Keratinocyte (primary cell): ENCODE data around the gene GSC2. TPM values are rescaled to one million over a fixed set of nuclear protein-coding genes. Genes with fewer than 3 reads are reported as not detected.

ENCODE experiments used
- DNase-seq: peaks from one replicate; pipeline ENCODE4 v3.0.0-alpha.2; 2011; ENCODE audit warnings: low read depth, missing footprints, low spot score
- FAIRE-seq: peaks from 2 replicates; lab custom pipeline; 2011; peaks lifted over from hg19 to GRCh38; lab: Jason Lieb, UNC
- H2AFZ ChIP-seq: 2 replicates; pipeline ENCODE4 v1.6.0; 2012; ENCODE audit warnings: low read length, control low read depth, inconsistent platforms; ENCODE audit not compliant: control insufficient read depth
- H3K27ac ChIP-seq: 2 replicates; pipeline ENCODE4 v1.5.1; 2011; ENCODE audit warnings: low read length; ENCODE audit not compliant: control insufficient read depth, insufficient read depth
- H3K27me3 ChIP-seq: 3 replicates; pipeline ENCODE4 v1.6.0; 2011; ENCODE audit warnings: low read length; ENCODE audit not compliant: control insufficient read depth, insufficient read depth; ENCODE audit errors: extremely low read depth
- H3K36me3 ChIP-seq, 2 experiments: 2 replicates in 1 of 2; 3 replicates in 1 of 2; pipeline ENCODE4 v1.5.1; 2011; ENCODE audit warnings: low read length in 2 of 2, mild to moderate bottlenecking in 1 of 2; ENCODE audit not compliant: control insufficient read depth in 2 of 2, insufficient read depth in 2 of 2; ENCODE audit errors: extremely low read depth in 1 of 2
- H3K4me1 ChIP-seq: 3 replicates; pipeline ENCODE4 v1.5.1; 2011; ENCODE audit warnings: low read length; ENCODE audit not compliant: control insufficient read depth, insufficient read depth; ENCODE audit errors: extremely low read depth
- H3K4me2 ChIP-seq: 3 replicates; pipeline ENCODE4 v1.6.0; 2011; ENCODE audit warnings: low read depth, low read length; ENCODE audit not compliant: control insufficient read depth, insufficient read depth; ENCODE audit errors: extremely low read depth
- H3K4me3 ChIP-seq, 3 experiments: fragments of 200-600 bp in 1 of 3; sonication (generic) in 1 of 3; 2 replicates in 2 of 3; 3 replicates in 1 of 3; pipeline ENCODE4 v1.5.1; 2011 to 2016; ENCODE audit warnings: low read length in 3 of 3, mild to moderate bottlenecking in 3 of 3, control low read depth in 2 of 3, inconsistent platforms in 1 of 3, low read depth in 1 of 3, mixed read lengths in 1 of 3, mixed run types in 1 of 3, moderate library complexity in 1 of 3; ENCODE audit not compliant: control insufficient read depth in 2 of 3, insufficient read depth in 2 of 3; ENCODE audit errors: extremely low read depth in 1 of 3
- H3K79me2 ChIP-seq: 2 replicates; pipeline ENCODE4 v1.6.0; 2012; ENCODE audit warnings: low read length; ENCODE audit not compliant: control insufficient read depth, insufficient read depth
- H3K9ac ChIP-seq: 3 replicates; pipeline ENCODE4 v1.6.0; 2011; ENCODE audit warnings: low read length; ENCODE audit not compliant: control insufficient read depth, insufficient read depth; ENCODE audit errors: extremely low read depth
- H3K9me1 ChIP-seq: 3 replicates; pipeline ENCODE4 v1.6.0; 2011; ENCODE audit warnings: low read length; ENCODE audit not compliant: control insufficient read depth, insufficient read depth; ENCODE audit errors: extremely low read depth
- H3K9me3 ChIP-seq: 2 replicates; pipeline ENCODE4 v1.5.1; 2012; ENCODE audit warnings: low read depth, low read length; ENCODE audit not compliant: control insufficient read depth
- H4K20me1 ChIP-seq: 3 replicates; pipeline ENCODE4 v1.6.0; 2011; ENCODE audit warnings: low read length; ENCODE audit not compliant: control insufficient read depth, insufficient read depth; ENCODE audit errors: extremely low read depth
- EZH2 ChIP-seq: IDR thresholded peaks from one replicate; pipeline ENCODE4 v1.6.1; 2012; ENCODE audit warnings: inconsistent platforms, mild to moderate bottlenecking, low read length, moderate library complexity
- dilution Hi-C: fragments of 300-500 bp; cut with MboI; formaldehyde crosslinking; loops from one replicate; pipeline ENCODE4 v1.7.0; 2020; ENCODE audit warnings: low sequenced_read_pairs; ENCODE audit not compliant: extremely low pct_ligation_motif_present
- polyA plus RNA-seq, 5 experiments: library from polyadenylated mRNA; depleted of rRNA in 3 of 5; stranded (reverse) in 3 of 5; stranded (forward) in 1 of 5; unstranded in 1 of 5; fragments of >200 nt; gene quantifications; 1 replicate in 1 of 5; 2 replicates in 3 of 5; 3 replicates in 1 of 5; pipeline versions ENCODE4 v1.2.1 to v1.2.3, GENCODE V29; 2011 to 2012; ENCODE audit warnings: missing spikeins in 2 of 5, low read depth in 1 of 5, low replicate concordance in 1 of 5
- TF ChIP-seq, protein P1 (sequence below), 3 experiments: IDR thresholded peaks in 1 of 3; conservative IDR thresholded peaks in 1 of 3; optimal IDR thresholded peaks in 1 of 3; 2 replicates in 2 of 3; 3 replicates in 1 of 3; pipeline versions ENCODE3 to v1.5.1; 2011; ENCODE audit warnings: low read length in 3 of 3, mild to moderate bottlenecking in 3 of 3, moderate library complexity in 2 of 3, control low read depth in 1 of 3, inconsistent platforms in 1 of 3; ENCODE audit not compliant: insufficient read depth in 2 of 3; ENCODE audit errors: extremely low read depth in 1 of 3

The GSC2 gene
- polyA plus RNA-seq, 1 donor (not counting 4 experiments of a cell fraction or from before 2014, with no cell fraction given): not detected

DNA sequence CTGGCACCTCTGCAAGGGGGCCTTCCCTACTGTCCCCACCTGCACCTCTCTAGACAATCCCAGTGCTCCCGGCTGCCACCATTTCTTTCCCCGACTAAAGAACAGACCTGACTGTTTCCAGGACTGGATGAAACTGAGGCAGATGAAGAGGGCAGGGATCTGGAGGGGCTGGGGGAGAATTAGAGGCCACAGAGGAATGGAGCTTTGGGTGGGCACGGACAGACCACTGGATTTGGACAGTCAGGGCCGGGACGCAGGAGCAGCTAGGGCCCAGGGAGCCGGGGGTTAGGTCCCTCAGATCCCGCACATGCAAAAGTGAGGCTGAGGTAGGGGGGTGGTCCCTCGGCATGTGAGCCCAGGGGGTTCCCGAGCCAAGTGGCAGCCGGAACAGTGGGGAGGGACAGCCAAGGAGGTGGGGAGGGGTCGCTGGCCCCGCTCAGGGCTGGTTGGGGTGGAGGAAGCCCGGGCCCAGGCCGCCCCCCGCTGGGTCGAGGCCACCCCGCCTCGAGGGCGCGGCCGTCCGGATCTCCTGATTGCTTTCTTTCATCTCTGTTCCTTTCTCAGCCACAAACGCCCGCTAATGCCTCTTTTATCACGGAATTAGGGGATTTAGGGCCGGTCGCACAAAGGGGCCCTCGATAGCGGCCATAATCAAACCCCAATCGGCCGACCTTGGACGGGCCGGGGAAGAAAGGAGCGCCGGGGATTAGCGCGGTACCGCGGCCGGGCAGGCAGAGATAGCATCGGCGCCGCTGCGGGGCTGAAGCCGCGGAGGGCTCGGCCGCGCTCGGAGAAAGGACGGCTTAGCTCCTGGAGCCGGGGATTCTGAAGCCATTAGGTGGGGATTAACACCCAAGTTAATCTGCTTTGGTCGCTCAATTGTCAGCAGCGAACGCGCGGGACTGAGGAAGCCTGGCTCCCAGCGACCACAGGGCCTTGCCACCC is 19.2 kb upstream of the GSC2 start:
- Histone ChIP-seq H3K4me1 (peaks cover 29% of the 10 kb centered on the region), H3K27me3 (peaks cover 39% of the 10 kb centered on the region), H3K27ac (no peak overlapping the region), H3K79me2 (peaks cover 27% of the 10 kb centered on the region), H3K9me3 (no peaks in the 10 kb centered on the region), H3K36me3 (peaks cover 2 to 6% of the 10 kb centered on the region in 2 experiments), H4K20me1 (peaks cover 6% of the 10 kb centered on the region), H3K4me2 (peak overlapping the region; percentile 71), H3K9me1 (peaks cover 8% of the 10 kb centered on the region), H2AFZ (peak overlapping the region; percentile 30), H3K4me3 (peak overlapping the region in 2 of 3 experiments; percentile 49 to 50), H3K9ac (peak overlapping the region; percentile 22)
- DNase-seq (no peak), FAIRE-seq (no peak)
- dilution Hi-C loops: no loop called here
- TF ChIP-seq, protein P1, sequence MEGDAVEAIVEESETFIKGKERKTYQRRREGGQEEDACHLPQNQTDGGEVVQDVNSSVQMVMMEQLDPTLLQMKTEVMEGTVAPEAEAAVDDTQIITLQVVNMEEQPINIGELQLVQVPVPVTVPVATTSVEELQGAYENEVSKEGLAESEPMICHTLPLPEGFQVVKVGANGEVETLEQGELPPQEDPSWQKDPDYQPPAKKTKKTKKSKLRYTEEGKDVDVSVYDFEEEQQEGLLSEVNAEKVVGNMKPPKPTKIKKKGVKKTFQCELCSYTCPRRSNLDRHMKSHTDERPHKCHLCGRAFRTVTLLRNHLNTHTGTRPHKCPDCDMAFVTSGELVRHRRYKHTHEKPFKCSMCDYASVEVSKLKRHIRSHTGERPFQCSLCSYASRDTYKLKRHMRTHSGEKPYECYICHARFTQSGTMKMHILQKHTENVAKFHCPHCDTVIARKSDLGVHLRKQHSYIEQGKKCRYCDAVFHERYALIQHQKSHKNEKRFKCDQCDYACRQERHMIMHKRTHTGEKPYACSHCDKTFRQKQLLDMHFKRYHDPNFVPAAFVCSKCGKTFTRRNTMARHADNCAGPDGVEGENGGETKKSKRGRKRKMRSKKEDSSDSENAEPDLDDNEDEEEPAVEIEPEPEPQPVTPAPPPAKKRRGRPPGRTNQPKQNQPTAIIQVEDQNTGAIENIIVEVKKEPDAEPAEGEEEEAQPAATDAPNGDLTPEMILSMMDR (optimal IDR thresholded peaks at IDR 0.05 in 1 of 3, IDR thresholded peaks at IDR 0.05 in 1 of 3, conservative IDR thresholded peaks at IDR 0.05 in 1 of 3; ENCODE audit: extremely low read depth in 1 of 3, insufficient read depth in 2 of 3, low read length in 3 of 3): no peak
- peak; percentile 91 for TF ChIP-seq EZH2

GRCh38 chr22:19168088-19168890 is 18.2 kb upstream of the GSC2 start:
- peaks cover 19% of the 10 kb centered on the region for H3K4me1 ChIP-seq
- peaks cover 39% of the 10 kb centered on the region for H3K27me3 ChIP-seq
- dilution Hi-C loops: no loop called here
- no peak overlapping the region for H2AFZ ChIP-seq
- no peaks in the 10 kb centered on the region for H3K9me3 ChIP-seq
- no peak overlapping the region for H3K4me2 ChIP-seq
- peaks cover 5% of the 10 kb centered on the region for H3K9me1 ChIP-seq
- peaks cover 18% of the 10 kb centered on the region for H3K79me2 ChIP-seq
- no peak overlapping the region for H3K27ac ChIP-seq
- no peak for FAIRE-seq
- H4K20me1 ChIP-seq: peaks cover 3% of the 10 kb centered on the region
- H3K4me3 ChIP-seq: no peak overlapping the region
- peaks cover 0 to 4% of the 10 kb centered on the region in 2 experiments for H3K36me3 ChIP-seq
- no peak for TF ChIP-seq EZH2
- TF ChIP-seq, protein P1 (optimal IDR thresholded peaks at IDR 0.05 in 1 of 3, IDR thresholded peaks at IDR 0.05 in 1 of 3, conservative IDR thresholded peaks at IDR 0.05 in 1 of 3; ENCODE audit: extremely low read depth in 1 of 3, insufficient read depth in 2 of 3, low read length in 3 of 3): no peak
- no peak for DNase-seq
- H3K9ac ChIP-seq: no peak overlapping the region
